HG03378 (cell line): ENCODE data around the gene SNAI3.

ENCODE experiments used
- ATAC-seq: cut with Tn5 transposase; IDR thresholded peaks from one replicate; pipeline ENCODE4 v1.9.1; 2021; ENCODE audit warnings: mild to moderate bottlenecking, moderate library complexity; ENCODE audit not compliant: unreplicated experiment

Gene SNAI3

GRCh38 chr16:88706229-88706964 is 20.1 kb upstream of the SNAI3 start, which contains the start of the genes CTU2 and RNF166:
Gene CTU2 (plus strand): TSS chr16:88706503. CDS start chr16:88706531, 28 bp downstream.
Gene RNF166 (minus strand): TSS chr16:88706408. CDS start chr16:88706325, 83 bp downstream.
- ATAC-seq: peak; percentile 37

DNA sequence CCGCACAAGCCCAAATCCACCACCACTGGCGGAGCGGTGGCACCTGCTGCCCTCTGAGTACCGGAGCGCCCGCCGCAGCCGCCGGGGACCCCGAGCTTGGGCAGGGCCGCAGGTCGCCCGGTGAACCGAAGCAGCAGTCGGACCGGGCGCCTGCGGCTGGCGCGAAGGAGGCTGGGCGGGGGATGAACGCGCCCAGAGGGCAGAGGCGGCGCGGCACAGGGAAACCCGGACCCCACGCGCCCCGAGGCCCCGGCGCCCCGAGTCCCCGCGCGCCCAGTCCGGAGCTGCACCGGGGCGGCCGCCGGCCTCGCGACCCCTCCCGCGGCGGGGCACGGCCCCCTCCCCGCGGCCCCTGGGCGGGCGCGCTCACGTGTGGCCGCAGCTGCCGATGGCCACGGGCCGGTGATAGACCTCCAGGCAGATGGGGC is 19.5 kb upstream of the SNAI3 start:
- peak; percentile 16 for ATAC-seq

DNA sequence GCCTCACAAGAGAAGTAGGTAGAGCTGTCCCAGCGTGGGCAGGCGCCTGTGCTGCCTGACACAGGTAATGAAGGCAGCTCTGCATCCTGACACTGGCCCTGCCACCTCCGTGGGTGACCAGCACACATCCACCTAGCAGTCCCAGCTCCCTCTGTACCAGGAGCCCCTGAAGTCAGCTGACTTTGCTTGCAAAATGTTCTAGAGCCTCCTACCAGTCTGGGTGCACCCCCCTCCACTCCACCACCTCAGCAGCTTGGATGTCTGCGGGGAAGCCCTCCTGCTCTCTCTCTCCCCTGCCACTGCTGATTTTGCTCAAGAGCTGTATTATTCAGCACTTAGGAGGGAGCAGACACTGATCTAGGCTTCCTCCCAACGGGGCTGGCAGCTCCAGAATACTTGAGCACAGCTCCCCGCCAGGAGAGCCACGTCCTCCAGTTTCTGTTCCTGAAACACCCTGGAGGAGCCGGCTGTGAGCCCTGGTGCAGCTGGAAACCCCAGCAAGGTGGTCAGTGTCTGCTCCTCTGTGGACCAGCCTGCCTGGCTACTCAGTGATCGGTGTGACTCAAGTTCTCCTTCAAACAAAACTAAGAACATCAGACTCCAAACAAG is 18.9 kb upstream of the SNAI3 start:
- ATAC-seq: no peak

GRCh38 chr16:88703486-88704309 is 17.4 kb upstream of the SNAI3 start:
- ATAC-seq: no peak

- ATAC-seq: no peak
Observed at GRCh38 chr16:88702371-88703210, 16.3 kb upstream of the SNAI3 start.

- no peak for ATAC-seq
Observed at GRCh38 chr16:88701581-88702370, 15.5 kb upstream of the SNAI3 start.

DNA sequence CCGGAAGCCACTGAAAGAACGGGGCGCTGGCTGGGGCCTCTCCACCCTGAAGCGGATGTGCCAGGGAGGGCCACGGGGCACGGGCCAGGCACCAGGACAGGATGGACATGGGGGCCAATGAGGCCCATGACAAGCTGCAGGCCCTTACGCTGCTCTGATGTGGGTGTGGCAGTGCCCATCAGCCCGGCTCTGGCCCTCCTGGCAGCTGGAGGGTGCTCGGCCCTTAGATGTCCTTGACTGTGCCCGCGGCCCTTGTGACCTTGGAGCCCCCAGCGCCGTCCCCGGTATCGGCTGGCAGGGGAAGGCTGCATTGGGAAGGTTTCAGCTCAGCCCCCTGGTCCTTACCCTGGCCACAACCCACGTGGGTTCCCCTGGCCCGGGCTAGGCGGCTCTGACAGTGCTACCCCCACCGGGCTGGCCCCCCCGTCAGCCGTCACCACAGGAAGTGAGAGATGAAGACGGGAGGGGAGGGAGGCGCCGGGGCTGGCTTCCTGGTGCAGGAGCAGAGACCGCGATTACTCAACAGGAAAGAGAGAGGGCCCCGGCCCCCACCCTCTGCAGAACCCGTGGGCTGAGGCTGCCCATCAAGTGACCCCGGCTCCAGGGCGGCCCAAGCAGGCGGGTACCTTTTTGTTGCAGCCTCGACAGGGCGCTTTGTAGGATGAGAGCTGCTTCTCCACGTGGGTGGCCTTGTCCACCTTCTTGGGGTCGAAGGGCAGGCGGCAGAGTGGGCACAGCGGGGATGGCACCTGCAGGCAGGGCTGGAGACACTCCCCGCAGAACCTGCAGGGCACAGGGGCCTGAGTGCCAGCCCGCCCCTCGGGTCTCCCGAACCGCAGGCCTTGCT is 14.6 kb upstream of the SNAI3 start:
- ATAC-seq: peak; percentile 42

DNA sequence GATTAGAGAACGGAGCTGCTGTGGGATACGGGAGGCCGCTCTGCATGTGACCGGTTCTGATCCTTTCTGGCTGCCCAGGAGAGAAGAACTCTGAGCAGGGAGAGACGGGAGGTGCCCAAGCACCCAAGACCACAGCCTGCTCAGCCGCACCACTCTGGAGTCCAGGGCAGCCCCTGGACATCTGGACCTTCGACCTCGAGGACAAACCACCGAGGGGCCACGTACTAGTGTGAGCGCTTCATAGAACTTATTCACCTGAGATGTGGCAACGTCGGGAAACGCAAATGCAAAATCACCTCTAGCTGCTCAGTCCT is 14.0 kb upstream of the SNAI3 start:
- ATAC-seq: no peak

GRCh38 chr16:88699180-88699579 is 12.9 kb upstream of the SNAI3 start:
- no peak for ATAC-seq

GRCh38 chr16:88698646-88699045 is 12.3 kb upstream of the SNAI3 start:
- no peak for ATAC-seq

DNA sequence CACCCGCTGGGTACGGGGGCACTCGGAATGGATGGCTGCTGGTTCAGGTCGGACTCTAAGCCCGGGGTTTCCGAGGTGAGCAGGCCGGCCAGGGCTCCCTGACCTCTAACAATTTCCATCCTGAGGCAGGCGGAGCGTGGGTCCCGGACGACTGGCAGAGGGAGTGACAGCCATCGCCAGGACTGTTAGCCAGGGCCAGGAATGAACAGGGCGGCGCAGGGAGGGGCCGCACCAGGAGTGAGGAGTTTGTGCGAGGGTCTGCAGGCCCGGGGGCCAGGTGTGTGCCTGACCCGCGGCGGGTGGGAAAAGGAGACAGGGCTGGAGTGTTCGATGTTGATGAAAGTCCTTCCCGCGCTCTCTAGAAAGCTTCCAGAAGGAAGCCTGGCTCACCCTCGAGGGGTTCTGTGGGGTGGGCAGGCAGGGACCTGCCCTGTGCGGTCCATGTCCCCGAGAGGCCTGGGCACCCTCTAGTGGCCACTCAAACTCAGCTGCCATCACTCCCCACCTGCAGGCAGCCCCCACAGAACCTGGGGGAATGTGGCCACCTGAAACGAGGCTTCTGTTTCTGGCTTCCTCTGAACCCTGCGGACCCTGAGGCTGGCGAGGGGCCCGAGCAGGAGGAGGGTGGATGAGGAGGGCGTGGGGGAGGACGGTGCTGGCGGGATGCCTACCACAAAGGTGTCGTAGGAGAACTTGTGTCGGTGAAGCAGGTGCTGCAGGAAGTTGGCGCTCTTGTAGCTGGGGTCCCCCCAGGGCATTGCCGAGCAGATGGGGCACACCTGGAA is 11.7 kb upstream of the SNAI3 start:
- ATAC-seq: no peak

- ATAC-seq: no peak
Observed at GRCh38 chr16:88697116-88697830, 11.0 kb upstream of the SNAI3 start.

- ATAC-seq: no peak
Observed at GRCh38 chr16:88696441-88696840, 10.1 kb upstream of the SNAI3 start.

DNA sequence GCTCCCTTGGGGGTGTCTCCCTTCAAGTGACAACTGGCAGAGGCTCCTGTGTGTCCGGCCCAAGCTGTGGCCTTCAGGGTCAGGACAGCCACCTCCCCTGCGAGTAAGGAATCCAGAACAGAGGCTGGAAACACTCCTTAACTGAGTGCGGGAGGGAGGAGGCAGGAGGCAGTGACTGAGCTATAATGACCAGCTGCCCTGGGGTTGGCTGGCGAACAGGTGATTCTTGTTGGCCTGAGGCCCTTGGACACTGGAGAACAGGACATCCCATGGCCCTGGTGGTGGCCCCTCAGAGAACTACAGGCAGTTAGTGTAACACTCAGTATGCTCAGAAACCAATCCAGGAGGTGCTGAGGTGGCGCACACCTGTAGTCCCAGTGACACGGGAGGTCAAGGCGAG is 9.4 kb upstream of the SNAI3 start:
- no peak for ATAC-seq

GRCh38 chr16:88695218-88695617 is 8.9 kb upstream of the SNAI3 start:
- no peak for ATAC-seq

DNA sequence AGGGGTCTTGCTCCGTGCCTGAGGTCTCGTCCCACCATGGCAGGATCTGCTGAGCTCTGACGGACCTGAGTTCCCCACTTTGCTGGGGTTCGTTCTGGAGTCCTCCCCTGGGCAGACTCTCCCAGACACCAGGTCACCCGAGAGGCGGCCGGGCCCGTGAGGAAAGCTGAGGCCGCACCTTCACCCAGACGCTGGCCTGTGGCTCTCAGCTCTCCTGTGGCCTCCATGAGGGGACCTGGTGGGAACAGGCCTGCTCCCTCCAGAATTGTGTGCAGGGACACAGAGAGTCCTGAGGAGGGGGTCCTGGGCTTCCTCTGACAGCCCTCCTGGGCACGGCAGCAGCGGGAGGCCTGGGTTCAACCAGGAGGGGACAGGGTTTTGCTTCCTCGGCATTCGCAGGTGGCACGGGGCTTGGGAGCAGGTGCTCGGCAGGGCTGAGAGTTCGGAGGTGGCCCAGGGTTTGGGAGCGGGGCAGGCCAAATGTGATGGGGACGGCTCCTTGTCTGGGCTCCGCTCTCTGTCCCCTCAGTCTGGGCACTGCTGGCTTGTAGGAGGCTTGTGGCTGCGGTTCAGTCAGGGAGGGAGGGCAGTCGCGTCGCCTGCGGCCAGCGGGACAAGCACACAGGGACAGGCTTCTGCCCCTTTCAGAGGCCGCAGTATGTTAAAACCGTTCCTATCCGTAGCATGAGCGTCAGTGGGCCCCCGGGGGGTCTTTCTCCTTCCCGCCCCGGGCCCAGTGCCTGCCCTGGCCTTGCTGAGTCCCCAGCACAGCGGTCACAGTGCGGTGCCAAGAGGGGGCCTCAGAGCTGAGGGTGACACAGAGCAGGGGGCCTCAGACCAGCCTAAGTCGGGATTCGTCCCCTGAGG is 8.1 kb upstream of the SNAI3 start:
- ATAC-seq: no peak
